Adipose tissue (tissue), 3 donors: Measurements from ENCODE around the gene TM4SF18. TPM values are rescaled to one million over a fixed set of nuclear protein-coding genes. Genes with fewer than 3 reads are reported as not detected.

Experiments
- H3K27ac ChIP-seq: one replicate; pipeline ENCODE4 v1.5.1; 2013; ENCODE audit warnings: low read depth, low read length
- WGBS, 3 donors: extraction: QIAGEN DNeasy Blood & Tissue Kit; methylation state at CpG; one replicate each; pipeline ENCODE4 v1.1.7; 2013; 5-methylcytosine and 5-hydroxymethylcytosine counted together
- polyA plus RNA-seq, 3 donors: library from polyadenylated mRNA; stranded (reverse); fragments of 200-250 nt; gene quantifications; one replicate each; pipeline ENCODE4 v1.2.3, GENCODE V29; 2013
- donor health status: healthy with polysubstance abuse.
- donor health status: Bipolar disorder and iron deficiency.
- donor health status: healthy.

Gene TM4SF18
- polyA plus RNA-seq, 3 donors, result 4.2 to 25.1 (median 5.4) TPM

- 43 to 60% (median 52%) methylated on average over 2 of the region's 2 CpGs for WGBS, 3 donors
- no peak overlapping the region for H3K27ac ChIP-seq
These were observed 63.3 kb downstream of the TM4SF18 start for GRCh38 chr3:149270180-149270579.

- no peak overlapping the region for H3K27ac ChIP-seq
- WGBS, 3 donors, result 56 to 98% (median 97%) methylated on average over 7 of the region's 7 CpGs
These were observed 63.7 kb downstream of the TM4SF18 start for GRCh38 chr3:149269687-149270086.

Other genes with a start within 250 kb of the TM4SF18 start
- gene HLTF, start 247.1 kb downstream of the TM4SF18 start, polyA plus RNA-seq, result 1 to 10 TPM; 4.7 to 6.4 (median 5.3) TPM
- gene HPS3, start 204.0 kb downstream of the TM4SF18 start, polyA plus RNA-seq, result 1 to 10 TPM; 6.3 to 9.1 (median 6.4) TPM
- gene CP, start 111.8 kb downstream of the TM4SF18 start, polyA plus RNA-seq, result 10 to 100 TPM in 1 of 3 donors, 1 to 10 TPM in 2; 2.5 to 11.6 (median 5.2) TPM
- gene TM4SF1, start 44.0 kb upstream of the TM4SF18 start, polyA plus RNA-seq, result 100 to 1,000 TPM in 2 of 3 donors, 10 to 100 TPM in 1; 73.9 to 379 (median 131) TPM
- 10 to 100 TPM in 1 of 3 donors, 1 to 10 TPM in 1, under 1 TPM in 1; 0.34 to 87.6 (median 2.5) TPM for gene TM4SF4, start 141.1 kb upstream of the TM4SF18 start, polyA plus RNA-seq